HG03342 (cell line): ENCODE data around the gene COG5.

Experiments used
- ATAC-seq: cut with Tn5 transposase; IDR thresholded peaks from one replicate; pipeline ENCODE4 v1.9.1; 2021; ENCODE audit warnings: mild to moderate bottlenecking, moderate library complexity; ENCODE audit not compliant: unreplicated experiment

The COG5 gene

GRCh38 chr7:107563775-107564552 lies at the start of gene COG5, which contains the start of gene DUS4L:
Gene COG5, minus strand, starts transcription at chr7:107563920. Its CDS starts 24 bp downstream, at chr7:107563896.
Gene DUS4L, plus strand, starts transcription at chr7:107563971. Its CDS starts 3,100 bp downstream, at chr7:107567071.
- ATAC-seq = peak; percentile 96

GRCh38 chr7:107613439-107613838 lies 49.7 kb upstream of the COG5 start:
- ATAC-seq = no peak

GRCh38 chr7:107610323-107610722 lies 46.6 kb upstream of the COG5 start:
- no peak for ATAC-seq

- no peak for ATAC-seq
Observed at GRCh38 chr7:107609811-107610261, 46.1 kb upstream of the COG5 start.

- no peak for ATAC-seq
Observed at GRCh38 chr7:107606303-107606702, 42.6 kb upstream of the COG5 start.

- no peak for ATAC-seq
Observed at GRCh38 chr7:107605218-107605815, 41.6 kb upstream of the COG5 start.

GRCh38 chr7:107600816-107601215 lies 37.1 kb upstream of the COG5 start:
- ATAC-seq = no peak

- no peak for ATAC-seq
Observed at GRCh38 chr7:107599262-107599661, 35.5 kb upstream of the COG5 start.

GRCh38 chr7:107597953-107598352 lies 34.2 kb upstream of the COG5 start:
- ATAC-seq = no peak

GRCh38 chr7:107597582-107597916 lies 33.8 kb upstream of the COG5 start:
- ATAC-seq = no peak

GRCh38 chr7:107596881-107597581 lies 33.3 kb upstream of the COG5 start:
- ATAC-seq = no peak

GRCh38 chr7:107594961-107595737 lies 31.4 kb upstream of the COG5 start:
- ATAC-seq = no peak

- ATAC-seq = no peak
Observed at GRCh38 chr7:107593025-107593410, 29.3 kb upstream of the COG5 start.

- no peak for ATAC-seq
Observed at GRCh38 chr7:107592361-107593024, 28.8 kb upstream of the COG5 start.

- ATAC-seq = no peak
Observed at GRCh38 chr7:107591421-107591820, 27.7 kb upstream of the COG5 start.

GRCh38 chr7:107588529-107589130 lies 24.9 kb upstream of the COG5 start:
- ATAC-seq = no peak

- ATAC-seq = no peak
Observed at GRCh38 chr7:107584716-107585115, 21.0 kb upstream of the COG5 start.

GRCh38 chr7:107582875-107583274 lies 19.2 kb upstream of the COG5 start:
- ATAC-seq = no peak

- ATAC-seq = no peak
Observed at GRCh38 chr7:107581387-107582013, 17.8 kb upstream of the COG5 start.
